ENCODE data around the gene NPTN. TPM values are rescaled to one million over a fixed set of nuclear protein-coding genes. Genes with fewer than 3 reads are reported as not detected.
A peak's percentile ranks its signal among the peaks of the same experiment; 100 is the strongest.

The NPTN gene
- 10 to 100 TPM; 26.8 to 48.2 (median 42.6) TPM for total RNA-seq
- polyA plus RNA-seq, result 10 to 100 TPM; 35.3 to 51.9 TPM
- 24.2 reads per million, percentile 55 among the genes with 10 or more reads in this experiment for total RNA-seq

GRCh38 chr15:73633111-73633990 lies at the start of gene NPTN:
NPTN (minus strand) TSS chr15:73633389; CDS start chr15:73633215, 174 bp downstream.
- peak within 1 kb of the TSS; percentile 74 for H3K27ac ChIP-seq (ENCODE audit: low read depth, low read length)
- POLR2A ChIA-PET, result interaction anchor here (0.6 to 1.2 kb wide), 3 partner anchors 16 to 73 kb away, joined by 3 to 4 read pairs (median 3); no protein-coding TSS in a partner anchor
- no peaks in the 10 kb centered on the region for H3K27me3 ChIP-seq (ENCODE audit: control insufficient read depth in 2 of 2, insufficient read depth in 2 of 2, low read length in 2 of 2)
- intact Hi-C loops (cut with micrococcal nuclease), result loop anchor here (2.0 to 10.0 kb wide), 5 partner anchors 361 to 1819 kb away; partner anchors contain the start of genes PML (in 2 of the 2), STOML1 (in 2 of the 2), ARIH1 (in 1 of the 2) and HEXA (in 1 of the 2)
- H3K9me3 ChIP-seq (ENCODE audit: control insufficient read depth in 2 of 3, low read length in 3 of 3), result no peaks in the 10 kb centered on the region
- CTCF ChIA-PET, result no interaction called here
- ATAC-seq (peak; percentile 95), DNase-seq (peak; percentile 96 to 99 (median 97))
- H3K4me1 ChIP-seq (ENCODE audit: control insufficient read depth in 2 of 2, insufficient read depth in 2 of 2, low read length in 2 of 2), result peaks cover 16 to 26% of the 10 kb centered on the region in 2 donors
- H3K4me1 Mint-ChIP-seq, result peaks cover 33 to 59% (median 49%) of the 10 kb centered on the region in 7 donors
- peaks cover 5 to 25% (median 8%) of the 10 kb centered on the region in 5 donors for H3K27me3 Mint-ChIP-seq
- H3K36me3 ChIP-seq (ENCODE audit: control insufficient read depth in 2 of 3, insufficient read depth in 3 of 3, low read length in 3 of 3), result no peaks in the 10 kb centered on the region
- peaks cover 0 to 2% (median 0%) of the 10 kb centered on the region in 5 donors for H3K36me3 Mint-ChIP-seq
- peaks cover 0 to 3% (median 0%) of the 10 kb centered on the region in 11 donors for H3K9me3 Mint-ChIP-seq
- peak within 1 kb of the TSS; percentile 79 to 97 (median 90) for H3K4me3 Mint-ChIP-seq
- H3K4me3 ChIP-seq (ENCODE audit: low read length), result peak within 1 kb of the TSS; percentile 73
- peak within 1 kb of the TSS; percentile 71 to 96 (median 85) for H3K27ac Mint-ChIP-seq

GRCh38 chr15:73682600-73683090 lies 49.5 kb upstream of the NPTN start:
- DNase-seq, result no peak
- peaks cover 0 to 13% (median 9%) of the 10 kb centered on the region in 7 donors for H3K4me1 Mint-ChIP-seq
- H3K4me3 Mint-ChIP-seq, result peak overlapping the region in 2 of 10 donors; percentile 7 to 32
- H3K27ac Mint-ChIP-seq, result no peak overlapping the region
- Histone ChIP-seq H3K4me1 (ENCODE audit: control insufficient read depth in 2 of 2, insufficient read depth in 2 of 2, low read length in 2 of 2) (peaks cover 4 to 7% of the 10 kb centered on the region in 2 donors), H3K36me3 (ENCODE audit: control insufficient read depth in 2 of 3, insufficient read depth in 3 of 3, low read length in 3 of 3) (no peaks in the 10 kb centered on the region), H3K9me3 (ENCODE audit: control insufficient read depth in 2 of 3, low read length in 3 of 3) (no peaks in the 10 kb centered on the region), H3K27me3 (ENCODE audit: control insufficient read depth in 2 of 2, insufficient read depth in 2 of 2, low read length in 2 of 2) (peaks cover 0 to 7% of the 10 kb centered on the region in 2 donors), H3K4me3 (ENCODE audit: low read length) (no peak overlapping the region), H3K27ac (ENCODE audit: low read depth, low read length) (no peak overlapping the region)
- H3K27me3 Mint-ChIP-seq, result peaks cover 41 to 64% (median 51%) of the 10 kb centered on the region in 5 donors
- no peaks in the 10 kb centered on the region for H3K36me3 Mint-ChIP-seq
- no peak for ATAC-seq
- ChIA-PET CTCF (interaction anchor here (1.2 to 2.8 kb wide), 2 partner anchors 8 to 17 kb away, joined by 4 to 10 read pairs; no protein-coding TSS in a partner anchor), POLR2A (interaction anchor here (1.0 kb wide), 1 partner anchor 14 kb away, joined by 3 read pairs; no protein-coding TSS in a partner anchor)
- no peaks in the 10 kb centered on the region for H3K9me3 Mint-ChIP-seq
- intact Hi-C loops (cut with micrococcal nuclease), result no loop called here

- Histone ChIP-seq H3K4me1 (ENCODE audit: control insufficient read depth in 2 of 2, insufficient read depth in 2 of 2, low read length in 2 of 2) (peaks cover 4 to 7% of the 10 kb centered on the region in 2 donors), H3K9me3 (ENCODE audit: control insufficient read depth in 2 of 3, low read length in 3 of 3) (no peaks in the 10 kb centered on the region), H3K27ac (ENCODE audit: low read depth, low read length) (no peak overlapping the region), H3K36me3 (ENCODE audit: control insufficient read depth in 2 of 3, insufficient read depth in 3 of 3, low read length in 3 of 3) (no peaks in the 10 kb centered on the region), H3K27me3 (ENCODE audit: control insufficient read depth in 2 of 2, insufficient read depth in 2 of 2, low read length in 2 of 2) (peaks cover 0 to 7% of the 10 kb centered on the region in 2 donors), H3K4me3 (ENCODE audit: low read length) (no peak overlapping the region)
- POLR2A ChIA-PET, result no interaction called here
- H3K9me3 Mint-ChIP-seq, result no peaks in the 10 kb centered on the region
- H3K36me3 Mint-ChIP-seq, result no peaks in the 10 kb centered on the region
- CTCF ChIA-PET, result interaction anchor here (1.2 to 2.8 kb wide), 2 partner anchors 9 to 17 kb away, joined by 4 to 10 read pairs; no protein-coding TSS in a partner anchor
- no peak for ATAC-seq
- H3K27me3 Mint-ChIP-seq, result peaks cover 38 to 60% (median 46%) of the 10 kb centered on the region in 5 donors
- DNase-seq, result no peak
- peaks cover 0 to 13% (median 9%) of the 10 kb centered on the region in 7 donors for H3K4me1 Mint-ChIP-seq
- intact Hi-C loops (cut with micrococcal nuclease), result no loop called here
- H3K4me3 Mint-ChIP-seq, result no peak overlapping the region
- H3K27ac Mint-ChIP-seq, result no peak overlapping the region
Measured at GRCh38 chr15:73681856-73682599, 48.8 kb upstream of the NPTN start.

GRCh38 chr15:73681063-73681462 lies 47.9 kb upstream of the NPTN start:
- H3K9me3 ChIP-seq (ENCODE audit: control insufficient read depth in 2 of 3, low read length in 3 of 3), result no peaks in the 10 kb centered on the region
- Mint-ChIP-seq H3K36me3 (no peaks in the 10 kb centered on the region), H3K4me3 (no peak overlapping the region), H3K9me3 (no peaks in the 10 kb centered on the region), H3K27me3 (peaks cover 28 to 51% (median 36%) of the 10 kb centered on the region in 5 donors), H3K27ac (no peak overlapping the region), H3K4me1 (peaks cover 0 to 13% (median 9%) of the 10 kb centered on the region in 7 donors)
- H3K27ac ChIP-seq (ENCODE audit: low read depth, low read length), result no peak overlapping the region
- intact Hi-C loops (cut with micrococcal nuclease), result no loop called here
- no peaks in the 10 kb centered on the region for H3K36me3 ChIP-seq (ENCODE audit: control insufficient read depth in 2 of 3, insufficient read depth in 3 of 3, low read length in 3 of 3)
- peaks cover 0 to 7% of the 10 kb centered on the region in 2 donors for H3K27me3 ChIP-seq (ENCODE audit: control insufficient read depth in 2 of 2, insufficient read depth in 2 of 2, low read length in 2 of 2)
- no peak overlapping the region for H3K4me3 ChIP-seq (ENCODE audit: low read length)
- H3K4me1 ChIP-seq (ENCODE audit: control insufficient read depth in 2 of 2, insufficient read depth in 2 of 2, low read length in 2 of 2), result peaks cover 4 to 7% of the 10 kb centered on the region in 2 donors
- DNase-seq, result no peak
- CTCF ChIA-PET, result interaction anchor here (2.8 kb wide), 1 partner anchor 18 kb away, joined by 10 read pairs; no protein-coding TSS in a partner anchor
- ATAC-seq, result no peak
- POLR2A ChIA-PET, result no interaction called here

- CTCF ChIA-PET, result interaction anchor here (2.8 kb wide), 1 partner anchor 19 kb away, joined by 10 read pairs; no protein-coding TSS in a partner anchor
Measured at GRCh38 chr15:73680549-73680948, 47.4 kb upstream of the NPTN start.

GRCh38 chr15:73679964-73680363 lies 46.8 kb upstream of the NPTN start:
- Histone ChIP-seq H3K27ac (ENCODE audit: low read depth, low read length) (no peak overlapping the region), H3K4me1 (ENCODE audit: control insufficient read depth in 2 of 2, insufficient read depth in 2 of 2, low read length in 2 of 2) (peaks cover 4% of the 10 kb centered on the region in 2 donors), H3K9me3 (ENCODE audit: control insufficient read depth in 2 of 3, low read length in 3 of 3) (no peaks in the 10 kb centered on the region), H3K4me3 (ENCODE audit: low read length) (no peak overlapping the region), H3K27me3 (ENCODE audit: control insufficient read depth in 2 of 2, insufficient read depth in 2 of 2, low read length in 2 of 2) (peaks cover 0 to 4% of the 10 kb centered on the region in 2 donors), H3K36me3 (ENCODE audit: control insufficient read depth in 2 of 3, insufficient read depth in 3 of 3, low read length in 3 of 3) (no peaks in the 10 kb centered on the region)
- intact Hi-C loops (cut with micrococcal nuclease), result no loop called here
- H3K4me1 Mint-ChIP-seq, result peaks cover 0 to 10% (median 5%) of the 10 kb centered on the region in 7 donors
- H3K4me3 Mint-ChIP-seq, result no peak overlapping the region
- no peaks in the 10 kb centered on the region for H3K36me3 Mint-ChIP-seq
- ChIA-PET CTCF (interaction anchor here (2.8 kb wide), 1 partner anchor 19 kb away, joined by 10 read pairs; no protein-coding TSS in a partner anchor), POLR2A (no interaction called here)
- ATAC-seq, result no peak
- H3K27ac Mint-ChIP-seq, result no peak overlapping the region
- peaks cover 17 to 40% (median 26%) of the 10 kb centered on the region in 5 donors for H3K27me3 Mint-ChIP-seq
- DNase-seq, result no peak
- H3K9me3 Mint-ChIP-seq, result no peaks in the 10 kb centered on the region

More at GRCh38 chr15:73680549-73680948, 47.4 kb upstream of the NPTN start:
- no peak for ATAC-seq
- H3K36me3 Mint-ChIP-seq, result no peaks in the 10 kb centered on the region
- peaks cover 0 to 7% of the 10 kb centered on the region in 2 donors for H3K27me3 ChIP-seq (ENCODE audit: control insufficient read depth in 2 of 2, insufficient read depth in 2 of 2, low read length in 2 of 2)
- intact Hi-C loops (cut with micrococcal nuclease), result no loop called here
- peaks cover 23 to 46% (median 32%) of the 10 kb centered on the region in 5 donors for H3K27me3 Mint-ChIP-seq
- POLR2A ChIA-PET, result no interaction called here
- H3K4me1 ChIP-seq (ENCODE audit: control insufficient read depth in 2 of 2, insufficient read depth in 2 of 2, low read length in 2 of 2), result peaks cover 4 to 7% of the 10 kb centered on the region in 2 donors
- H3K4me1 Mint-ChIP-seq, result peaks cover 0 to 10% (median 9%) of the 10 kb centered on the region in 7 donors
- H3K27ac Mint-ChIP-seq, result no peak overlapping the region
- no peak overlapping the region for H3K4me3 Mint-ChIP-seq
- no peaks in the 10 kb centered on the region for H3K9me3 Mint-ChIP-seq
- H3K9me3 ChIP-seq (ENCODE audit: control insufficient read depth in 2 of 3, low read length in 3 of 3), result no peaks in the 10 kb centered on the region
- H3K36me3 ChIP-seq (ENCODE audit: control insufficient read depth in 2 of 3, insufficient read depth in 3 of 3, low read length in 3 of 3), result no peaks in the 10 kb centered on the region
- H3K27ac ChIP-seq (ENCODE audit: low read depth, low read length), result no peak overlapping the region
- H3K4me3 ChIP-seq (ENCODE audit: low read length), result no peak overlapping the region
- DNase-seq, result no peak
